ENCODE data around the gene ZNF275.
A peak's percentile ranks its signal among the peaks of the same experiment; 100 is the strongest.
"Not testable (repeated sequence)": the region's sequence is repeated elsewhere in the genome, so short reads cannot be mapped to it uniquely, and the experiment has no call there.

ZNF275 gene

GRCh38 chrX:153317996-153318722 lies 15.8 kb upstream of the ZNF275 start:
- DNase-seq (ENCODE audit: low read depth) = no peak
- H3K4me3 ChIP-seq (ENCODE audit: low read depth, low read length) = no peak overlapping the region

- H3K4me3 ChIP-seq (ENCODE audit: low read depth, low read length) = no peak overlapping the region
- DNase-seq (ENCODE audit: low read depth) = no peak
Observed at GRCh38 chrX:153318811-153319210, 15.1 kb upstream of the ZNF275 start.

GRCh38 chrX:153319295-153320046 lies 14.5 kb upstream of the ZNF275 start:
- no peak overlapping the region for H3K4me3 ChIP-seq (ENCODE audit: low read depth, low read length)
- no peak for DNase-seq (ENCODE audit: low read depth)

GRCh38 chrX:153320047-153320443 lies 13.9 kb upstream of the ZNF275 start:
- not testable (repeated sequence) for DNase-seq (ENCODE audit: low read depth); H3K4me3 ChIP-seq (ENCODE audit: low read depth, low read length)

- H3K4me3 ChIP-seq (ENCODE audit: low read depth, low read length) = no peak overlapping the region
- DNase-seq (ENCODE audit: low read depth) = no peak
Observed at GRCh38 chrX:153320555-153321184, 13.3 kb upstream of the ZNF275 start.

GRCh38 chrX:153321381-153322124 lies 12.4 kb upstream of the ZNF275 start, which contains the start of gene PNMA6F:
TSS of gene PNMA6F (minus strand) at chrX:153321767. CDS start at chrX:153320674, 1,093 bp downstream.
- no peak for DNase-seq (ENCODE audit: low read depth)
- no peak within 1 kb of the TSS for H3K4me3 ChIP-seq (ENCODE audit: low read depth, low read length)

- DNase-seq (ENCODE audit: low read depth) = no peak
- no peak overlapping the region for H3K4me3 ChIP-seq (ENCODE audit: low read depth, low read length)
Observed at GRCh38 chrX:153327561-153327960, 6.4 kb upstream of the ZNF275 start.

GRCh38 chrX:153333266-153333665 lies 687 bp upstream of the ZNF275 start:
- DNase-seq (ENCODE audit: low read depth) = no peak
- H3K4me3 ChIP-seq (ENCODE audit: low read depth, low read length) = peak overlapping the region; percentile 47

GRCh38 chrX:153334654-153335295 lies 822 bp downstream of the ZNF275 start:
- no peak for DNase-seq (ENCODE audit: low read depth)

GRCh38 chrX:153336121-153336894 lies 2.4 kb downstream of the ZNF275 start:
- no peak for DNase-seq (ENCODE audit: low read depth)

More at GRCh38 chrX:153334654-153335295, 822 bp downstream of the ZNF275 start:
- H3K4me3 ChIP-seq (ENCODE audit: low read depth, low read length) = peak overlapping the region; percentile 65

GRCh38 chrX:153336988-153337387 lies 3.0 kb downstream of the ZNF275 start:
- H3K4me3 ChIP-seq (ENCODE audit: low read depth, low read length) = no peak overlapping the region
- no peak for DNase-seq (ENCODE audit: low read depth)

More at GRCh38 chrX:153336121-153336894, 2.4 kb downstream of the ZNF275 start:
- no peak overlapping the region for H3K4me3 ChIP-seq (ENCODE audit: low read depth, low read length)

- no peak for DNase-seq (ENCODE audit: low read depth)
- H3K4me3 ChIP-seq (ENCODE audit: low read depth, low read length) = no peak overlapping the region
Observed at GRCh38 chrX:153338836-153339235, 4.9 kb downstream of the ZNF275 start.

GRCh38 chrX:153339662-153340061 lies 5.7 kb downstream of the ZNF275 start:
- DNase-seq (ENCODE audit: low read depth) = no peak
- no peak overlapping the region for H3K4me3 ChIP-seq (ENCODE audit: low read depth, low read length)

GRCh38 chrX:153340111-153340510 lies 6.2 kb downstream of the ZNF275 start:
- no peak for DNase-seq (ENCODE audit: low read depth)
- H3K4me3 ChIP-seq (ENCODE audit: low read depth, low read length) = no peak overlapping the region

- no peak overlapping the region for H3K4me3 ChIP-seq (ENCODE audit: low read depth, low read length)
- DNase-seq (ENCODE audit: low read depth) = no peak
Observed at GRCh38 chrX:153342762-153343558, 9.0 kb downstream of the ZNF275 start.

GRCh38 chrX:153343674-153344073 lies 9.7 kb downstream of the ZNF275 start:
- H3K4me3 ChIP-seq (ENCODE audit: low read depth, low read length) = no peak overlapping the region
- DNase-seq (ENCODE audit: low read depth) = no peak

- DNase-seq (ENCODE audit: low read depth) = no peak
- H3K4me3 ChIP-seq (ENCODE audit: low read depth, low read length) = no peak overlapping the region
Observed at GRCh38 chrX:153347530-153347929, 13.6 kb downstream of the ZNF275 start.

- DNase-seq (ENCODE audit: low read depth) = no peak
- no peak overlapping the region for H3K4me3 ChIP-seq (ENCODE audit: low read depth, low read length)
Observed at GRCh38 chrX:153348421-153348820, 14.5 kb downstream of the ZNF275 start.
